Type B pancreatic cell (in vitro differentiated cells): Measurements from ENCODE around the gene N4BP2L1. TPM values are rescaled to one million over a fixed set of nuclear protein-coding genes. Genes with fewer than 3 reads are reported as not detected.

ENCODE experiments used
- DNase-seq: peaks from one replicate; pipeline ENCODE4 v3.0.0; 2021; ENCODE audit warnings: mixed read lengths; ENCODE audit not compliant: unreplicated experiment; ENCODE audit errors: extremely low spot score
- H3K27ac Mint-ChIP-seq: 2 replicates; pipeline ENCODE4 v1.8.0; 2021; ENCODE audit warnings: mild to moderate bottlenecking, mixed read lengths
- H3K27me3 Mint-ChIP-seq: 2 replicates; pipeline ENCODE4 v1.8.0; 2021; ENCODE audit warnings: mixed read lengths
- H3K36me3 Mint-ChIP-seq: 2 replicates; pipeline ENCODE4 v1.8.0; 2021; ENCODE audit warnings: mixed read lengths
- H3K4me1 Mint-ChIP-seq: one replicate; pipeline ENCODE4 v1.8.0; 2021; ENCODE audit warnings: mixed read lengths; ENCODE audit not compliant: unreplicated experiment
- H3K4me3 Mint-ChIP-seq: 2 replicates; pipeline ENCODE4 v1.8.0; 2021; ENCODE audit warnings: mild to moderate bottlenecking, mixed read lengths
- H3K9me3 Mint-ChIP-seq: 2 replicates; pipeline ENCODE4 v1.8.0; 2021; ENCODE audit warnings: mixed read lengths
- CTCF ChIP-seq: fragments of 200-600 bp; sonication (generic); conservative IDR thresholded peaks from 2 replicates; pipeline ENCODE4 v1.5.0; 2021; ENCODE audit warnings: antibody characterized with exemption, mild to moderate bottlenecking
- total RNA-seq: library from RNA; stranded (reverse); gene quantifications from 2 replicates; pipeline ENCODE4 v1.2.1, GENCODE V29; 2021; ENCODE audit warnings: low replicate concordance

The N4BP2L1 gene
- total RNA-seq, 1 donor from 2014 or later = 7.4 TPM

GRCh38 chr13:32472194-32472621 is 44.3 kb upstream of the N4BP2L1 start:
- Mint-ChIP-seq H3K27me3 (no peaks in the 10 kb centered on the region), H3K4me3 (no peak overlapping the region), H3K27ac (no peak overlapping the region), H3K4me1 (peaks cover 4% of the 10 kb centered on the region), H3K36me3 (peaks cover 8% of the 10 kb centered on the region), H3K9me3 (no peaks in the 10 kb centered on the region)
- TF ChIP-seq CTCF = no peak
- DNase-seq = no peak

GRCh38 chr13:32471187-32471922 is 43.4 kb upstream of the N4BP2L1 start:
- peaks cover 4% of the 10 kb centered on the region for H3K36me3 Mint-ChIP-seq
- H3K27me3 Mint-ChIP-seq = no peaks in the 10 kb centered on the region
- H3K9me3 Mint-ChIP-seq = no peaks in the 10 kb centered on the region
- TF ChIP-seq CTCF = no peak
- no peak overlapping the region for H3K4me3 Mint-ChIP-seq
- DNase-seq = no peak
- no peak overlapping the region for H3K27ac Mint-ChIP-seq
- H3K4me1 Mint-ChIP-seq = peaks cover 2% of the 10 kb centered on the region

GRCh38 chr13:32468502-32469142 is 40.7 kb upstream of the N4BP2L1 start:
- TF ChIP-seq CTCF = no peak
- no peak overlapping the region for H3K27ac Mint-ChIP-seq
- no peaks in the 10 kb centered on the region for H3K4me1 Mint-ChIP-seq
- no peaks in the 10 kb centered on the region for H3K9me3 Mint-ChIP-seq
- no peak for DNase-seq
- no peaks in the 10 kb centered on the region for H3K27me3 Mint-ChIP-seq
- no peak overlapping the region for H3K4me3 Mint-ChIP-seq
- H3K36me3 Mint-ChIP-seq = no peaks in the 10 kb centered on the region

- H3K36me3 Mint-ChIP-seq = peaks cover 25% of the 10 kb centered on the region
Observed at GRCh38 chr13:32456591-32456990, 28.7 kb upstream of the N4BP2L1 start.

GRCh38 chr13:32455594-32455903 is 27.6 kb upstream of the N4BP2L1 start:
- H3K4me1 Mint-ChIP-seq = no peaks in the 10 kb centered on the region
- H3K9me3 Mint-ChIP-seq = peaks cover 12% of the 10 kb centered on the region
- H3K27me3 Mint-ChIP-seq = no peaks in the 10 kb centered on the region
- DNase-seq = no peak
- no peak overlapping the region for H3K4me3 Mint-ChIP-seq
- peaks cover 25% of the 10 kb centered on the region for H3K36me3 Mint-ChIP-seq
- H3K27ac Mint-ChIP-seq = no peak overlapping the region
- no peak for TF ChIP-seq CTCF

More at GRCh38 chr13:32456591-32456990, 28.7 kb upstream of the N4BP2L1 start:
- Mint-ChIP-seq H3K4me3 (no peak overlapping the region), H3K9me3 (peaks cover 12% of the 10 kb centered on the region), H3K27me3 (no peaks in the 10 kb centered on the region), H3K27ac (no peak overlapping the region), H3K4me1 (no peaks in the 10 kb centered on the region)
- no peak for DNase-seq
- TF ChIP-seq CTCF = no peak
